Neuronal stem cell (in vitro differentiated cells): Measurements from ENCODE around the gene STK26.

Experiments
- DNase-seq: peaks from one replicate; pipeline ENCODE4 v3.0.0-alpha.2; 2013; ENCODE audit warnings: low spot score
- H2AFZ ChIP-seq: one replicate; pipeline ENCODE4 v1.6.1; 2013; ENCODE audit warnings: mild to moderate bottlenecking, low read length, inconsistent platforms
- H2AK5ac ChIP-seq: 2 replicates; pipeline ENCODE4 v1.6.1; 2013; ENCODE audit warnings: low read depth, mild to moderate bottlenecking, inconsistent platforms, low read length, moderate library complexity, mixed read lengths
- H2BK120ac ChIP-seq: 2 replicates; pipeline ENCODE4 v1.6.1; 2013; ENCODE audit warnings: low read depth, mild to moderate bottlenecking, inconsistent platforms, low read length, moderate library complexity, mixed read lengths
- H2BK12ac ChIP-seq: one replicate; pipeline ENCODE4 v1.6.1; 2013; ENCODE audit warnings: low read length, inconsistent platforms
- H2BK15ac ChIP-seq: 2 replicates; pipeline ENCODE4 v1.6.1; 2013; ENCODE audit warnings: mild to moderate bottlenecking, low read length, inconsistent platforms, mixed read lengths
- H2BK5ac ChIP-seq: one replicate; pipeline ENCODE4 v1.6.1; 2013; ENCODE audit warnings: inconsistent platforms, mild to moderate bottlenecking, low read length, moderate library complexity
- H3K14ac ChIP-seq: one replicate; pipeline ENCODE4 v1.6.1; 2013; ENCODE audit warnings: low read length, inconsistent platforms
- H3K18ac ChIP-seq: 2 replicates; pipeline ENCODE4 v1.6.1; 2013; ENCODE audit warnings: low read length, inconsistent platforms
- H3K23ac ChIP-seq: 2 replicates; pipeline ENCODE4 v1.6.1; 2013; ENCODE audit warnings: low read depth, mild to moderate bottlenecking, mixed read lengths, low read length, inconsistent platforms; ENCODE audit not compliant: poor library complexity
- H3K27ac ChIP-seq: replicated peaks from 3 replicates; pipeline ENCODE4 v1.5.1; 2013; ENCODE audit warnings: low read length, inconsistent platforms
- H3K27me3 ChIP-seq, 3 experiments: 2 replicates each; pipeline ENCODE4 v1.6.1; 2013; ENCODE audit warnings: low read length in 3 of 3, mild to moderate bottlenecking in 2 of 3, inconsistent platforms in 1 of 3, low read depth in 1 of 3, mixed read lengths in 1 of 3, moderate library complexity in 1 of 3; ENCODE audit not compliant: control insufficient read depth in 3 of 3, insufficient read depth in 3 of 3
- H3K36me3 ChIP-seq, 2 donors: replicated peaks in 1 of 2; 2 replicates each; pipeline ENCODE4 v1.6.1; 2013; ENCODE audit warnings: low read length in 2 of 2; ENCODE audit not compliant: control insufficient read depth in 2 of 2, insufficient read depth in 2 of 2
- H3K4ac ChIP-seq: 2 replicates; pipeline ENCODE4 v1.6.1; 2013; ENCODE audit warnings: inconsistent platforms, mild to moderate bottlenecking, low read length, moderate library complexity
- H3K4me1 ChIP-seq, 2 donors: 1 replicate in 1 of 2; 2 replicates in 1 of 2; pipeline ENCODE4 v1.6.1; 2013; ENCODE audit warnings: low read length in 2 of 2, low read depth in 1 of 2; ENCODE audit not compliant: control insufficient read depth in 2 of 2, insufficient read depth in 1 of 2
- H3K4me2 ChIP-seq: one replicate; pipeline ENCODE4 v1.6.1; 2013; ENCODE audit warnings: mild to moderate bottlenecking, low read length, inconsistent platforms; ENCODE audit not compliant: insufficient read depth, poor library complexity, severe bottlenecking
- H3K4me3 ChIP-seq, 2 donors: 2 replicates each; pipeline ENCODE4 v1.5.1; 2013; ENCODE audit warnings: low read length in 2 of 2, mild to moderate bottlenecking in 2 of 2, inconsistent platforms in 1 of 2, moderate library complexity in 1 of 2
- H3K79me1 ChIP-seq: one replicate; pipeline ENCODE4 v1.6.1; 2013; ENCODE audit warnings: low read depth, mild to moderate bottlenecking, inconsistent platforms, low read length, moderate library complexity
- H3K9ac ChIP-seq: one replicate; pipeline ENCODE4 v1.6.1; 2013; ENCODE audit warnings: mild to moderate bottlenecking, low read depth, low read length, inconsistent platforms; ENCODE audit not compliant: poor library complexity
- H3K9me3 ChIP-seq, 2 donors: replicated peaks in 1 of 2; 2 replicates each; pipeline versions ENCODE3 to v1.6.1; 2013; ENCODE audit warnings: low read length in 2 of 2, mild to moderate bottlenecking in 2 of 2, inconsistent platforms in 1 of 2, low read depth in 1 of 2, mixed read lengths in 1 of 2, moderate library complexity in 1 of 2; ENCODE audit not compliant: control insufficient read depth in 2 of 2, insufficient read depth in 1 of 2
- H4K8ac ChIP-seq: one replicate; pipeline ENCODE4 v1.6.1; 2013; ENCODE audit warnings: low read depth, mild to moderate bottlenecking, inconsistent platforms, low read length, moderate library complexity
- H4K91ac ChIP-seq: one replicate; pipeline ENCODE4 v1.6.1; 2013; ENCODE audit warnings: low read length, low read depth, mild to moderate bottlenecking, inconsistent platforms; ENCODE audit not compliant: poor library complexity
- WGBS, 2 donors: extraction: QIAGEN DNeasy Blood & Tissue Kit; methylation state at CpG; one replicate each; pipeline ENCODE4 v1.1.7; 2013; ENCODE audit warnings: missing lambda C conversion rate in 2 of 2, mixed read lengths in 1 of 2; ENCODE audit not compliant: insufficient read length in 2 of 2, insufficient replicate concordance in 1 of 2; ENCODE audit errors: extremely low coverage in 2 of 2; 5-methylcytosine and 5-hydroxymethylcytosine counted together

The STK26 gene

DNA sequence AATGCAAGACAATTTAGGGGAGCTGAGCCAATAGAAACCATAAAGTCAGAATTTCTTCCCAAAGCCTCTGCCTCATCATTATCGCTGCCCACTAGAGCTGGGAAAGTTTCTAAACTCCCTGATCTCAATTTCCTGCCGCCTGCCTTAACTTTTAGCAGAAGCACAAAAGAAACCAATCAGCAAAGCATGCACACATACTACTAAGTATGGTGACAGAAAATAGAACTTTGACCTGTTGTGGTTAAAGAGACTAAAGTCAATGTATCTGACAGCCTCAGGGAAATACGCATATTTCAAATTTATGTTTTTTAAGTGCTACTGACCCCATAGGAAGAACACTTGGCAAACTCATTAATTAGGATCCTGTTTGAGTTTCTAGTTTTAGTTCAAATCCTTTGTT lies 10.1 kb downstream of the STK26 start:
- H2BK120ac ChIP-seq, result no peak overlapping the region
- H3K27ac ChIP-seq, result no peak overlapping the region

DNA sequence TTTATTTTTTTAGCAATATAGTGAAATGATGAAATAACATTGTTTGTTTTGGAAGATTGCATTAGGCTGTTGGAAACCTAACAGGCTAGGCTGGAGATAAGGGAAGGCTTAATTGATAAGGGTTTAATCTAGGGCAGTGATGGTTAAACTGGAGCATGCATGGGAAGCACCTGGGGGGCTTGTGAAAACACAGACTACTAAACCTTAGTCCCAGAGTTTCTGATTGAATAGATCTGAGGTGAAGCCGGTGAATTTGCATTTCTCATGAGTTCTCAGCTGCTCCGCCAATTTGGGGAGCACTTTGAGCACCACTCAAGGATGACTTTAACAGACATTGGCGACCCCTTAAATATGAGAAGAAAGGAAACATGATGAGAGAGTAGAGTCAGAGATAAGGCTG lies 11.5 kb downstream of the STK26 start:
- Histone ChIP-seq H2AK5ac (no peak overlapping the region), H3K36me3 (no peaks in the 10 kb centered on the region), H3K23ac (no peak overlapping the region), H4K91ac (no peak overlapping the region), H2BK5ac (no peak overlapping the region), H4K8ac (no peak overlapping the region), H3K4me3 (no peak overlapping the region), H3K9ac (no peak overlapping the region), H3K14ac (no peak overlapping the region), H2BK120ac (no peak overlapping the region), H3K4me2 (no peak overlapping the region), H3K4ac (no peak overlapping the region), H3K79me1 (no peaks in the 10 kb centered on the region), H3K9me3 (no peaks in the 10 kb centered on the region), H3K27ac (no peak overlapping the region), H3K27me3 (peaks cover 0 to 15% (median 0%) of the 10 kb centered on the region in 3 experiments), H2AFZ (no peak overlapping the region), H2BK15ac (no peak overlapping the region), H2BK12ac (no peak overlapping the region), H3K4me1 (peaks cover 0 to 1% of the 10 kb centered on the region in 2 donors), H3K18ac (no peak overlapping the region)
- no CpG with 5 or more reads among the region's 3 CpGs for WGBS, 2 donors
- DNase-seq, result no peak

More for the DNA sequence above, 10.1 kb downstream of the STK26 start:
- no peak overlapping the region for H2BK12ac ChIP-seq
- no peak overlapping the region for H3K4me2 ChIP-seq
- H2AK5ac ChIP-seq, result no peak overlapping the region
- H2BK15ac ChIP-seq, result no peak overlapping the region
- H3K4me3 ChIP-seq, result no peak overlapping the region
- no peak overlapping the region for H3K9ac ChIP-seq
- peaks cover 0 to 10% (median 0%) of the 10 kb centered on the region in 3 experiments for H3K27me3 ChIP-seq
- no peaks in the 10 kb centered on the region for H3K36me3 ChIP-seq
- H3K18ac ChIP-seq, result no peak overlapping the region
- H3K9me3 ChIP-seq, result no peaks in the 10 kb centered on the region
- peaks cover 0 to 3% of the 10 kb centered on the region in 2 donors for H3K4me1 ChIP-seq
- H3K4ac ChIP-seq, result no peak overlapping the region
- no peak overlapping the region for H2BK5ac ChIP-seq
- no peak overlapping the region for H3K14ac ChIP-seq
- H4K91ac ChIP-seq, result no peak overlapping the region
- H4K8ac ChIP-seq, result no peak overlapping the region
- H2AFZ ChIP-seq, result no peak overlapping the region
- H3K79me1 ChIP-seq, result no peaks in the 10 kb centered on the region
- no peak for DNase-seq
- no peak overlapping the region for H3K23ac ChIP-seq
- WGBS, 2 donors, result no CpG with 5 or more reads among the region's 3 CpGs

DNA sequence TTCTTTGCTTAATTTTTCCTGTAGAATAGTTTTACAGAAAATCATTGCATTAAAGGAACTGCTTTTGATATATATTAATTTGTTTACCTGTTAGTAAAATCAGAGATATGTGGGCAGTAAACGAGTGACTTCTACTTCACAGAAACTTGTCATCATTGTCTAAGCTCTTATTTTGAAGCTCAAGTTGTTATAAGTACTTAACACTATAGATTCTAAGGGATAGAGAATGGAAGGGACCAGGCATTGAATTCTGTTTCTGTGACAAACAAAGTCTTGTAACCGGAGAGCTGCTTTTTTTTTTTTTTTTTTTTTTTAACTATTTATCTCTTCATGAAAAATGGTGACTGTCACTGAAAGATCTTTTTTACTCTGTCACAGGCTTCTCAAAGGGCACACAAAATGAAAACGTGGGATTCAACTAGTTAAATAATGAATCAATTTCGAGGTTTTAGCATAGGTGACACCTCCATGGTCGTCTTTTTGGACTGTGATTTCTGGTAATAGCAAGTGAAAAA lies 14.4 kb downstream of the STK26 start:
- H4K91ac ChIP-seq, result no peak overlapping the region
- no peaks in the 10 kb centered on the region for H3K36me3 ChIP-seq
- no peak overlapping the region for H3K9ac ChIP-seq
- no peak overlapping the region for H2BK120ac ChIP-seq
- peaks cover 0 to 16% (median 0%) of the 10 kb centered on the region in 3 experiments for H3K27me3 ChIP-seq
- H3K4ac ChIP-seq, result no peak overlapping the region
- no peak overlapping the region for H3K14ac ChIP-seq
- H3K4me1 ChIP-seq, result no peaks in the 10 kb centered on the region
- H3K9me3 ChIP-seq, result no peaks in the 10 kb centered on the region
- no peaks in the 10 kb centered on the region for H3K79me1 ChIP-seq
- no peak overlapping the region for H2BK5ac ChIP-seq
- H3K4me3 ChIP-seq, result no peak overlapping the region
- no peak overlapping the region for H2AFZ ChIP-seq
- DNase-seq, result no peak
- WGBS, 2 donors, result no CpG with 5 or more reads among the region's 5 CpGs
- H2BK15ac ChIP-seq, result no peak overlapping the region
- H2BK12ac ChIP-seq, result no peak overlapping the region
- no peak overlapping the region for H3K4me2 ChIP-seq
- no peak overlapping the region for H3K27ac ChIP-seq
- H2AK5ac ChIP-seq, result no peak overlapping the region
- H3K18ac ChIP-seq, result no peak overlapping the region
- H4K8ac ChIP-seq, result no peak overlapping the region
- H3K23ac ChIP-seq, result no peak overlapping the region

GRCh38 chrX:132040066-132040465 lies 17.0 kb downstream of the STK26 start:
- no CpG with 5 or more reads among the region's 2 CpGs for WGBS, 2 donors

More at GRCh38 chrX:132040066-132040465, 17.0 kb downstream of the STK26 start:
- Histone ChIP-seq H2AFZ (no peak overlapping the region), H2BK120ac (no peak overlapping the region), H2BK15ac (no peak overlapping the region), H3K9ac (no peak overlapping the region), H2BK5ac (no peak overlapping the region), H2BK12ac (no peak overlapping the region), H3K4me2 (no peak overlapping the region), H3K14ac (no peak overlapping the region), H4K8ac (no peak overlapping the region), H3K36me3 (no peaks in the 10 kb centered on the region), H3K27ac (no peak overlapping the region), H3K27me3 (peaks cover 0 to 16% (median 0%) of the 10 kb centered on the region in 3 experiments), H3K4me3 (no peak overlapping the region), H3K79me1 (no peaks in the 10 kb centered on the region), H3K4me1 (peaks cover 0 to 2% of the 10 kb centered on the region in 2 donors), H3K23ac (no peak overlapping the region), H3K4ac (no peak overlapping the region), H4K91ac (no peak overlapping the region), H3K18ac (no peak overlapping the region), H3K9me3 (no peaks in the 10 kb centered on the region), H2AK5ac (no peak overlapping the region)
- DNase-seq, result no peak
